Bronchial epithelial cell (primary cell): ENCODE results near the gene NEIL3. TPM values are rescaled to one million over a fixed set of nuclear protein-coding genes. Genes with fewer than 3 reads are reported as not detected.

ENCODE experiments used
- DNase-seq: peaks from one replicate; pipeline ENCODE4 v3.0.0-alpha.2; 2010; ENCODE audit warnings: low read depth
- FAIRE-seq: peaks from 2 replicates; lab custom pipeline; 2011; peaks lifted over from hg19 to GRCh38; lab: Jason Lieb, UNC
- H3K27me3 ChIP-seq: 2 replicates; pipeline ENCODE4 v1.5.1; 2011; ENCODE audit warnings: low read length; ENCODE audit not compliant: control insufficient read depth, insufficient read depth
- H3K36me3 ChIP-seq: 2 replicates; pipeline ENCODE4 v1.5.1; 2011; ENCODE audit warnings: low read length; ENCODE audit not compliant: control insufficient read depth, insufficient read depth
- H3K4me3 ChIP-seq: 2 replicates; pipeline ENCODE4 v1.5.1; 2011; ENCODE audit warnings: mild to moderate bottlenecking, low read depth, low read length, control low read depth
- CTCF ChIP-seq: IDR thresholded peaks from 2 replicates; pipeline ENCODE4 v1.5.1; 2011; ENCODE audit warnings: mild to moderate bottlenecking, moderate library complexity, low read length, control low read depth, inconsistent platforms; ENCODE audit not compliant: insufficient read depth, severe bottlenecking
- total RNA-seq: library from RNA; depleted of rRNA; stranded (reverse); fragments of >200 nt; gene quantifications from 2 replicates; pipeline ENCODE4 v1.2.1, GENCODE V29; 2014

NEIL3 gene
- total RNA-seq, 1 donor from 2014 or later = 0.53 TPM

- H3K27me3 ChIP-seq = no peaks in the 10 kb centered on the region
- TF ChIP-seq CTCF = no peak
- DNase-seq = no peak
- no peak for FAIRE-seq
- no peaks in the 10 kb centered on the region for H3K36me3 ChIP-seq
- H3K4me3 ChIP-seq = no peak overlapping the region
Observed at GRCh38 chr4:177267911-177268310, 41.8 kb upstream of the NEIL3 start.

- Histone ChIP-seq H3K27me3 (no peaks in the 10 kb centered on the region), H3K36me3 (no peaks in the 10 kb centered on the region), H3K4me3 (no peak overlapping the region)
- FAIRE-seq = no peak
- no peak for DNase-seq
- no peak for TF ChIP-seq CTCF
Observed at GRCh38 chr4:177271091-177271490, 38.6 kb upstream of the NEIL3 start.

GRCh38 chr4:177271915-177272766 is 37.5 kb upstream of the NEIL3 start:
- no peaks in the 10 kb centered on the region for H3K36me3 ChIP-seq
- no peak for TF ChIP-seq CTCF
- no peak overlapping the region for H3K4me3 ChIP-seq
- DNase-seq (no peak), FAIRE-seq (no peak)
- no peaks in the 10 kb centered on the region for H3K27me3 ChIP-seq

- TF ChIP-seq CTCF = no peak
- Histone ChIP-seq H3K4me3 (no peak overlapping the region), H3K27me3 (no peaks in the 10 kb centered on the region), H3K36me3 (no peaks in the 10 kb centered on the region)
- no peak for FAIRE-seq
- DNase-seq = no peak
Observed at GRCh38 chr4:177275999-177276398, 33.7 kb upstream of the NEIL3 start.

GRCh38 chr4:177281351-177281909 is 28.2 kb upstream of the NEIL3 start:
- no peaks in the 10 kb centered on the region for H3K27me3 ChIP-seq
- DNase-seq = no peak
- no peak for FAIRE-seq
- no peak for TF ChIP-seq CTCF
- H3K36me3 ChIP-seq = no peaks in the 10 kb centered on the region
- no peak overlapping the region for H3K4me3 ChIP-seq
